B cell (primary cell): Measurements from ENCODE around the gene WFDC9.
"Not testable (repeated sequence)": the region's sequence is repeated elsewhere in the genome, so short reads cannot be mapped to it uniquely, and the experiment has no call there.

ENCODE experiments used
- EZH2 ChIP-seq: IDR thresholded peaks from 2 replicates; pipeline ENCODE4 v1.6.1; 2012; ENCODE audit warnings: borderline replicate concordance, low read depth, mild to moderate bottlenecking, moderate library complexity, low read length; ENCODE audit not compliant: insufficient read depth, poor library complexity, severe bottlenecking
- TF ChIP-seq, protein P1 (sequence below): fragments of 200-600 bp; IDR thresholded peaks from one replicate; pipeline ENCODE4 v1.8.0; 2022; ENCODE audit warnings: antibody characterized with exemption, mild to moderate bottlenecking

DNA sequence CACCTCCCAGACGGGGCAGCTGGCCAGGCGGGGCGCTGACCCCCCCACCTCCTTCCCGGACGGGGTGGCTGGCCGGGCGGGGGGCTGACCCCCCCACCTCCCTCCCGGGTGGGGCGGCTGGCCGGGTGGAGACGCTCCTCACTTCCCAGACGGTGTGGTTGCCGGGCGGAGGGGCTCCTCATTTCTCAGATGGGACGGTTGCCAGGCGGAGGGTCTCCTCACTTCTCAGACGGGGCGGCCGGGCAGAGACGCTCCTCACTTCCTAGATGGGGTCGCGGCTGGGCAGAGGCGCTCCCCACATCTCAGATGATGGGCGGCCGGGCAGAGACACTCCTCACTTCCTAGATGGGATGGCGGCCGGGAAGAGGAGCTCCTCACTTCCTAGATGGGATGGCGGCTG is 14.8 kb upstream of the WFDC9 start:
- not testable (repeated sequence) for TF ChIP-seq EZH2
- TF ChIP-seq, protein P1, sequence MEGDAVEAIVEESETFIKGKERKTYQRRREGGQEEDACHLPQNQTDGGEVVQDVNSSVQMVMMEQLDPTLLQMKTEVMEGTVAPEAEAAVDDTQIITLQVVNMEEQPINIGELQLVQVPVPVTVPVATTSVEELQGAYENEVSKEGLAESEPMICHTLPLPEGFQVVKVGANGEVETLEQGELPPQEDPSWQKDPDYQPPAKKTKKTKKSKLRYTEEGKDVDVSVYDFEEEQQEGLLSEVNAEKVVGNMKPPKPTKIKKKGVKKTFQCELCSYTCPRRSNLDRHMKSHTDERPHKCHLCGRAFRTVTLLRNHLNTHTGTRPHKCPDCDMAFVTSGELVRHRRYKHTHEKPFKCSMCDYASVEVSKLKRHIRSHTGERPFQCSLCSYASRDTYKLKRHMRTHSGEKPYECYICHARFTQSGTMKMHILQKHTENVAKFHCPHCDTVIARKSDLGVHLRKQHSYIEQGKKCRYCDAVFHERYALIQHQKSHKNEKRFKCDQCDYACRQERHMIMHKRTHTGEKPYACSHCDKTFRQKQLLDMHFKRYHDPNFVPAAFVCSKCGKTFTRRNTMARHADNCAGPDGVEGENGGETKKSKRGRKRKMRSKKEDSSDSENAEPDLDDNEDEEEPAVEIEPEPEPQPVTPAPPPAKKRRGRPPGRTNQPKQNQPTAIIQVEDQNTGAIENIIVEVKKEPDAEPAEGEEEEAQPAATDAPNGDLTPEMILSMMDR, result not testable (repeated sequence)
